ENCODE data around the gene CASKIN1.

GRCh38 chr16:2188395-2188794 lies 8.0 kb downstream of the CASKIN1 start:
- no peak for TF ChIP-seq CTCF (IDR thresholded peaks at IDR 0.05)
- TF ChIP-seq POLR2A (IDR thresholded peaks at IDR 0.05): no peak

Measured in testis (tissue), 2 donors.